K562 (cell line): ENCODE measurements around the gene POLR3A. TPM values are rescaled to one million over a fixed set of nuclear protein-coding genes. Genes with fewer than 3 reads are reported as not detected.

Source experiments
- ARHGAP35 ChIP-seq: fragments of 450-650 bp; IDR thresholded peaks from 2 replicates; pipeline ENCODE4 v1.6.1; 2018; ENCODE audit not compliant: partially characterized antibody
- ATF1 ChIP-seq, 2 experiments: fragments of 450-650 bp in 1 of 2; IDR thresholded peaks; 2 replicates each; pipeline ENCODE4 v1.6.1; 2016; ENCODE audit warnings: missing compliant biosample characterization in 1 of 2, missing genetic modification characterization in 1 of 2
- CHCHD3 ChIP-seq: fragments of 250-450 bp; sonication (Bioruptor Pico); IDR thresholded peaks from 2 replicates; pipeline ENCODE4 v2.1.2; 2022; ENCODE audit warnings: mild to moderate bottlenecking
- CHD1 ChIP-seq: fragments of 200-600 bp; sonication (generic); IDR thresholded peaks from one replicate; pipeline ENCODE4 v1.6.1; 2012; ENCODE audit warnings: mild to moderate bottlenecking, moderate library complexity, low read length, inconsistent platforms
- ELF2 ChIP-seq: fragments of 250-450 bp; sonication (Bioruptor Pico); IDR thresholded peaks from 2 replicates; pipeline ENCODE4 v1.5.0; 2021; ENCODE audit warnings: mild to moderate bottlenecking
- FOS ChIP-seq: IDR thresholded peaks from 3 replicates; pipeline ENCODE4 v1.6.1; 2011; ENCODE audit not compliant: insufficient read length; ENCODE audit errors: extremely low read depth
- MLLT1 ChIP-seq, 2 experiments: fragments of 450-650 bp; IDR thresholded peaks; 2 replicates each; pipeline ENCODE4 v1.6.1; 2016
- NCOA4 ChIP-seq: fragments of 450-650 bp; IDR thresholded peaks from 2 replicates; pipeline ENCODE4 v1.6.1; 2018; ENCODE audit warnings: mild to moderate bottlenecking; ENCODE audit not compliant: partially characterized antibody
- RAD21 ChIP-seq, 2 experiments: fragments of 250-450 bp in 1 of 2; fragments of 450-650 bp in 1 of 2; sonication (Bioruptor Pico) in 1 of 2; formaldehyde crosslinking in 1 of 2; IDR thresholded peaks in 1 of 2; conservative IDR thresholded peaks in 1 of 2; 2 replicates each; pipeline versions ENCODE4 v1.4.0 to v1.8.0; 2020 to 2022; ENCODE audit warnings: mild to moderate bottlenecking in 2 of 2, moderate library complexity in 1 of 2
- SAFB2 ChIP-seq: fragments of 200-400 bp; formaldehyde crosslinking; IDR thresholded peaks from 2 replicates; pipeline ENCODE4 v1.6.1; 2018; ENCODE audit warnings: borderline replicate concordance, low read length, low read depth, moderate library complexity; ENCODE audit not compliant: severe bottlenecking
- SIN3A ChIP-seq, 2 experiments: fragments of 150-350 bp in 1 of 2; IDR thresholded peaks; 2 replicates each; pipeline ENCODE4 v1.6.1; 2011 to 2016; ENCODE audit warnings: borderline replicate concordance in 2 of 2, low read depth in 2 of 2, low read length in 2 of 2, mild to moderate bottlenecking in 2 of 2, moderate library complexity in 2 of 2; ENCODE audit not compliant: control insufficient read depth in 1 of 2
- SIX5 ChIP-seq, 2 experiments: IDR thresholded peaks; 2 replicates each; pipeline ENCODE4 v1.6.1; 2011; ENCODE audit warnings: low read length in 2 of 2, borderline replicate concordance in 1 of 2, low read depth in 1 of 2, mild to moderate bottlenecking in 1 of 2, moderate library complexity in 1 of 2; ENCODE audit not compliant: insufficient read depth in 1 of 2
- SRSF7 ChIP-seq: fragments of 200-400 bp; formaldehyde crosslinking; optimal IDR thresholded peaks from 2 replicates; pipeline ENCODE3; 2017; ENCODE audit warnings: mild to moderate bottlenecking, low read depth, low read length
- TRIM24 ChIP-seq, 2 experiments: fragments of 450-650 bp; IDR thresholded peaks; 2 replicates each; pipeline ENCODE4 v1.6.1; 2016
- ZBTB7A ChIP-seq: IDR thresholded peaks from 2 replicates; pipeline ENCODE4 v1.6.1; 2011; ENCODE audit warnings: low read depth, mild to moderate bottlenecking, low read length, moderate library complexity, borderline replicate concordance; ENCODE audit not compliant: control insufficient read depth
- ZC3H8 ChIP-seq: fragments of 450-650 bp; IDR thresholded peaks from 2 replicates; pipeline ENCODE4 v1.6.1; 2017
- ZNF124 ChIP-seq: sonication (generic); formaldehyde crosslinking; IDR thresholded peaks from 2 replicates; pipeline ENCODE4 v1.8.1; 2022; ENCODE audit warnings: missing genetic modification reagents
- ZNF263 ChIP-seq: sonication (generic); formaldehyde crosslinking; IDR thresholded peaks from 2 replicates; pipeline ENCODE4 v1.8.0; 2022; ENCODE audit warnings: mild to moderate bottlenecking, missing genetic modification reagents, borderline replicate concordance
- ZNF740 ChIP-seq, 3 experiments: fragments of 200-800 bp in 1 of 3; sonication (Bioruptor generic) in 1 of 3; sonication (generic) in 1 of 3; formaldehyde crosslinking in 1 of 3; IDR thresholded peaks; 2 replicates each; pipeline versions ENCODE4 v1.6.1 to v1.8.0; 2016 to 2022; ENCODE audit warnings: mild to moderate bottlenecking in 2 of 3, missing compliant biosample characterization in 2 of 3, missing genetic modification characterization in 2 of 3, missing genetic modification reagents in 1 of 3
- ZNF79 ChIP-seq: fragments of 250-450 bp; sonication (Bioruptor Pico); IDR thresholded peaks from 2 replicates; pipeline ENCODE4 v1.4.0; 2020; ENCODE audit warnings: low read depth, mild to moderate bottlenecking, moderate library complexity
- polyA plus RNA-seq, 8 experiments: library from polyadenylated mRNA; depleted of rRNA in 4 of 8; stranded (reverse) in 5 of 8; unstranded in 3 of 8; fragments of >200 nt; fragmentation: Nextera tagmentation in 2 of 8; fragmentation: Illumina TruSeq in 1 of 8; extraction: Ambion mirVana in 2 of 8; extraction: Trizol in 1 of 8; gene quantifications; 2 replicates each; pipeline versions ENCODE4 v1.2.1 to v1.2.3, GENCODE V29; 2011 to 2014; ENCODE audit warnings: inconsistent platforms in 1 of 8, missing spikeins in 1 of 8
- total RNA-seq, 7 experiments: library from RNA; depleted of rRNA in 6 of 7; stranded (reverse); fragments of >200 nt in 6 of 7; fragmentation: Illumina TruSeq in 2 of 7; extraction: Trizol in 2 of 7; gene quantifications; 2 replicates each; pipeline versions ENCODE4 v1.2.1 to v1.2.3, GENCODE V29; 2011 to 2021; ENCODE audit warnings: low replicate concordance in 1 of 7
- TF ChIP-seq, protein P1 (sequence below): sonication (generic); formaldehyde crosslinking; IDR thresholded peaks from 2 replicates; pipeline ENCODE4 v1.9.0; 2022; ENCODE audit warnings: mild to moderate bottlenecking, missing genetic modification reagents
- TF ChIP-seq, protein P2 (sequence below): fragments of 450-650 bp; IDR thresholded peaks from 2 replicates; pipeline ENCODE4 v1.6.1; 2017; ENCODE audit warnings: antibody characterized with exemption

Gene POLR3A
- total and polyA plus RNA-seq, 9 of the 15 experiments (the other 6 are each of a cell fraction or from before 2014, with no cell fraction given): 14.9 to 37.0 (median 26.7) TPM

DNA sequence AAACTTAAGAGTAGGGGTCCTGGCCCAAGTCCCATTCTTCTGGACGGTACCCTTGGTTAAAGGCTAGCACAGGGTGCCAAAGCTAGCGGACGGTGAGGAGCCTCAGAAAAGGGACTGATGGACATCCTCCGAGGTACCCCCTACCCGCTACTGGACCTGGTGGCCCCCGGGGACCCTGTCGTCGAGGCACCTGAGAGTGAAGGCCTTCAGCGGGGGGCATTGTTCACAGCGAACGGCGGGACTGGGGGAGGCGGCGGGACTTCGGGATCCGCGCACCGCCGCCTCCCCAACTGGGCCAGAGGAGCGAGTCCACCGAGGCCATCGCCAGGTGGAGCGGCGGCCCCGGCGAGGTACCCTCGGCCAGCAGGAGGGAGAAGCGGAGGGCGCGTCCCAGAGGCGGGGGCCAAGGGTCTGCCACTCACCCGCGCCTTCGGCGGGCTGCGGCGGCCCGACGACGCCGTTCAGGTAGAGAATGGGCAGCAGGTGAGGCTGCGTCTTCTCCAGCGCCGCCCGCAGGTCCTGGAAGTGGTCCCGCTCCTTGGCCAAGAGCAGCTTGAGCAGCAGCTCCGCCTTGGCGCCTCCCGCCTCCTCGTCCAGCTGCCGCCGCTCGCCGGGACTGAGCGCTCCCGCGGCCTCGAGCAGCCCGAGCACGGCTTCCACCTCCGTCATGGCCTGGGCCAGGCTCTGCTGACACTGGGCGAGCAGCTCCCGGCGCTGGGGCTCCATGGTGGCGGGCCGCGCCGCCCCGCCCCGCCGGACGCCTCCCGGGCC is 103.3 kb downstream of the POLR3A start (continued):
- TF ChIP-seq SAFB2 (no peak), CHD1 (peak; percentile 39), ZNF79 (CRISPR knock-in tag) (no peak), TRIM24 (IDR thresholded peaks at IDR 0.05) (no peak), ZNF740 (CRISPR knock-in tag; IDR thresholded peaks at IDR 0.05) (0 out of 2 replicates have a peak, but pooled peaks have one; percentile 14), ZNF740 (tag; IDR thresholded peaks at IDR 0.05) (no peak), ELF2 (no peak), ATF1 (CRISPR knock-in tag; IDR thresholded peaks at IDR 0.05) (no peak), ATF1 (tag; IDR thresholded peaks at IDR 0.05) (no peak), SIN3A (IDR thresholded peaks at IDR 0.05; ENCODE audit: borderline replicate concordance in 2 of 2, control insufficient read depth in 1 of 2, low read depth in 2 of 2, low read length in 2 of 2) (peak; percentile 5 to 54; a peak in 1 of 4 replicates), NCOA4 (no peak), MLLT1 (IDR thresholded peaks at IDR 0.05) (no peak), ZC3H8 (no peak), CHCHD3 (CRISPR knock-in tag) (no peak), ZBTB7A (0 out of 2 replicates have a peak, but pooled peaks have one; percentile 53), SRSF7 (no peak), SIX5 (IDR thresholded peaks at IDR 0.05; ENCODE audit: borderline replicate concordance in 1 of 2, insufficient read depth in 1 of 2, low read depth in 1 of 2, low read length in 2 of 2) (no peak), ZNF263 (peak; percentile 61; the same call in 1 of the 2 replicates), ARHGAP35 (no peak), RAD21 (CRISPR knock-in tag; conservative IDR thresholded peaks at IDR 0.05 in 1 of 2, IDR thresholded peaks at IDR 0.05 in 1 of 2) (peak in 1 of 2 experiments; percentile 24; a peak in 2 of 4 replicates), FOS (no peak), ZNF124 (CRISPR knock-in tag) (no peak)
- TF ChIP-seq, protein P1, sequence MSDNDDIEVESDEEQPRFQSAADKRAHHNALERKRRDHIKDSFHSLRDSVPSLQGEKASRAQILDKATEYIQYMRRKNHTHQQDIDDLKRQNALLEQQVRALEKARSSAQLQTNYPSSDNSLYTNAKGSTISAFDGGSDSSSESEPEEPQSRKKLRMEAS (CRISPR knock-in tag): no peak
- TF ChIP-seq, protein P2, sequence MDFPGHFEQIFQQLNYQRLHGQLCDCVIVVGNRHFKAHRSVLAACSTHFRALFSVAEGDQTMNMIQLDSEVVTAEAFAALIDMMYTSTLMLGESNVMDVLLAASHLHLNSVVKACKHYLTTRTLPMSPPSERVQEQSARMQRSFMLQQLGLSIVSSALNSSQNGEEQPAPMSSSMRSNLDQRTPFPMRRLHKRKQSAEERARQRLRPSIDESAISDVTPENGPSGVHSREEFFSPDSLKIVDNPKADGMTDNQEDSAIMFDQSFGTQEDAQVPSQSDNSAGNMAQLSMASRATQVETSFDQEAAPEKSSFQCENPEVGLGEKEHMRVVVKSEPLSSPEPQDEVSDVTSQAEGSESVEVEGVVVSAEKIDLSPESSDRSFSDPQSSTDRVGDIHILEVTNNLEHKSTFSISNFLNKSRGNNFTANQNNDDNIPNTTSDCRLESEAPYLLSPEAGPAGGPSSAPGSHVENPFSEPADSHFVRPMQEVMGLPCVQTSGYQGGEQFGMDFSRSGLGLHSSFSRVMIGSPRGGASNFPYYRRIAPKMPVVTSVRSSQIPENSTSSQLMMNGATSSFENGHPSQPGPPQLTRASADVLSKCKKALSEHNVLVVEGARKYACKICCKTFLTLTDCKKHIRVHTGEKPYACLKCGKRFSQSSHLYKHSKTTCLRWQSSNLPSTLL: no peak
